Transverse colon (tissue), 4 donors: ENCODE results near the gene ACVR1B.

Experiments used
- CTCF ChIP-seq, 5 experiments: fragments of 200-600 bp in 3 of 5; fragments of 450-650 bp in 2 of 5; sonication (generic) in 3 of 5; IDR thresholded peaks; 1 replicate in 2 of 5; 2 replicates in 3 of 5; pipeline ENCODE4 v1.5.1; 2016 to 2017; ENCODE audit warnings: antibody characterized with exemption in 5 of 5, inconsistent platforms in 3 of 5, mild to moderate bottlenecking in 2 of 5, moderate library complexity in 1 of 5
- POLR2A ChIP-seq: fragments of 450-650 bp; IDR thresholded peaks from one replicate; pipeline ENCODE4 v1.6.1; 2016; ENCODE audit warnings: antibody characterized with exemption, mild to moderate bottlenecking, moderate library complexity
- POLR2AphosphoS5 ChIP-seq, 3 donors: sonication (generic); formaldehyde crosslinking; IDR thresholded peaks; one replicate each; pipeline ENCODE4 v1.6.1; 2016; ENCODE audit warnings: antibody characterized with exemption in 3 of 3

- TF ChIP-seq CTCF (IDR thresholded peaks at IDR 0.05) = no peak
- no peak for TF ChIP-seq POLR2AphosphoS5 (IDR thresholded peaks at IDR 0.05)
- TF ChIP-seq POLR2A = no peak
Observed at GRCh38 chr12:51910691-51911090, 40.8 kb upstream of the ACVR1B start.
